B cell (primary cell): ENCODE results near the gene KCNJ18.
"Not testable (repeated sequence)": the region's sequence is repeated elsewhere in the genome, so short reads cannot be mapped to it uniquely, and the experiment has no call there.

Experiments used
- EZH2 ChIP-seq: IDR thresholded peaks from 2 replicates; pipeline ENCODE4 v1.6.1; 2012; ENCODE audit warnings: borderline replicate concordance, low read depth, mild to moderate bottlenecking, moderate library complexity, low read length; ENCODE audit not compliant: insufficient read depth, poor library complexity, severe bottlenecking
- TF ChIP-seq, protein P1 (sequence below): fragments of 200-600 bp; IDR thresholded peaks from one replicate; pipeline ENCODE4 v1.8.0; 2022; ENCODE audit warnings: antibody characterized with exemption, mild to moderate bottlenecking

DNA sequence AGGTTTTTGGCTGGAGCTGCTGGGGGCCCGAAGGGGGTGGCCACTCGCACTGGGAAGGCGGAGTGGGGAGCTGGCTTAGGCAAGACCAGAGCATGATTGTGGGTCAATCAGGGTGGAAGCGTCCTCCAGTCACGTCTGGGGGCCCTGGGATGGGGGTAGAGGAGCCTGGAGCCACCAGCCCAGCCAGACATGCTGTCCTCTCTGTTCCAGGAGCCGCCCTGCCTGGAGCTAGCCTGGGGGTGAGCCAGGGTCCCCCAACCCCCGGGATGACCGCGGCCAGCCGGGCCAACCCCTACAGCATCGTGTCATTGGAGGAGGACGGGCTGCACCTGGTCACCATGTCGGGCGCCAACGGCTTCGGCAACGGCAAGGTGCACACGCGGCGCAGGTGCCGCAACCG lies 10.2 kb downstream of the KCNJ18 start:
- not testable (repeated sequence) for TF ChIP-seq EZH2
- TF ChIP-seq, protein P1, sequence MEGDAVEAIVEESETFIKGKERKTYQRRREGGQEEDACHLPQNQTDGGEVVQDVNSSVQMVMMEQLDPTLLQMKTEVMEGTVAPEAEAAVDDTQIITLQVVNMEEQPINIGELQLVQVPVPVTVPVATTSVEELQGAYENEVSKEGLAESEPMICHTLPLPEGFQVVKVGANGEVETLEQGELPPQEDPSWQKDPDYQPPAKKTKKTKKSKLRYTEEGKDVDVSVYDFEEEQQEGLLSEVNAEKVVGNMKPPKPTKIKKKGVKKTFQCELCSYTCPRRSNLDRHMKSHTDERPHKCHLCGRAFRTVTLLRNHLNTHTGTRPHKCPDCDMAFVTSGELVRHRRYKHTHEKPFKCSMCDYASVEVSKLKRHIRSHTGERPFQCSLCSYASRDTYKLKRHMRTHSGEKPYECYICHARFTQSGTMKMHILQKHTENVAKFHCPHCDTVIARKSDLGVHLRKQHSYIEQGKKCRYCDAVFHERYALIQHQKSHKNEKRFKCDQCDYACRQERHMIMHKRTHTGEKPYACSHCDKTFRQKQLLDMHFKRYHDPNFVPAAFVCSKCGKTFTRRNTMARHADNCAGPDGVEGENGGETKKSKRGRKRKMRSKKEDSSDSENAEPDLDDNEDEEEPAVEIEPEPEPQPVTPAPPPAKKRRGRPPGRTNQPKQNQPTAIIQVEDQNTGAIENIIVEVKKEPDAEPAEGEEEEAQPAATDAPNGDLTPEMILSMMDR: not testable (repeated sequence)
